Subcutaneous adipose tissue (tissue), 4 donors: ENCODE results near the gene APOM. TPM values are rescaled to one million over a fixed set of nuclear protein-coding genes. Genes with fewer than 3 reads are reported as not detected.
A peak's percentile ranks its signal among the peaks of the same experiment; 100 is the strongest.

Experiments used
- CTCF ChIP-seq: fragments of 450-650 bp; IDR thresholded peaks from one replicate; pipeline ENCODE4 v1.5.1; 2016; ENCODE audit warnings: low read depth, mild to moderate bottlenecking, control low read depth, antibody characterized with exemption, moderate library complexity
- small RNA-seq: library from RNA; depleted of rRNA; stranded (forward); fragments of <200 nt; gene quantifications from one replicate; pipeline ENCODE3, GENCODE V24; 2016
- total RNA-seq, 4 donors: library from RNA; depleted of rRNA; stranded (reverse); fragments of >200 nt; gene quantifications; one replicate each; pipeline ENCODE4 v1.1.0, GENCODE V29; 2016

APOM gene
- total RNA-seq, 4 donors from 2014 or later: 1.5 to 4.4 (median 3.1) TPM

DNA sequence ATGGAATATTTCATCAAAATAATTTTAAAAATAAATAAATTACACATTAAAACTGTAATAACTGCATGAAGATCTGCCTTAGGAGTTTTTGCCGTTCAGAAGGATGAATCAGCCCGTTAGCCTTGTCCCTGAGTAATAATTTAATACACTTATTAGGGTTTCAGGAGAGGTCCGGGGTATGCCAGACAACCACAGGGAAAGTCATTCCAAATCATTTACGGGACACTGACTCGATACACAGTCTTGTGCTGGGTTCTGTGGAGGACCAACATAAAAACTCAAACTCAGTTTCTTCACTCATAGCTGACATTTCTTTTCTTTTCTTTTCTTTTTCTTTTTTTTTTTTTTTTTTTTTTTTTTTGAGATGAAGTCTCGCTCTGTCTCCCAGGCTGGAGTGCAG, 50.2 kb downstream of the APOM start:
- TF ChIP-seq CTCF: no peak

DNA sequence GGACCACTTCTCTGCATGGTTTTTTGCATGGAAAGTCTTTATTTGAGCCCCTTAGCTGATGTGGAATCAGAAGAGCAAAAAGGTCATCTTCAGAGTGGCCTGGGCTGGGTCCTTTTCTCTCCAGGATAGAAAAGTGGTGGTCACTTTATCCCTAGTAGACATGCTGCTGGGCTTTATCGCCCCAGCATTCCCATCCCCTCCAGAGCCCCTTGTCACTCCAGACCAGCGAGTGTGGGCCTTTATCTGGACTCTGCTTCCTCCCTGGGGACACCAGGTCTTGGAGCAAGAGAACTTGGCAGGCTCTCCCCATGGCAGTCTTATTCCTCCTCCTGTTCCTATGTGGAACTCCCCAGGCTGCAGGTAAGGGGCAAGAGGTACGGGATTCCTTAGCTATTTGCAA, 50.9 kb downstream of the APOM start, which contains the start of gene LY6G6F:
LY6G6F (plus strand) TSS at position 268 of the 400 bp plus-strand sequence; CDS start at position 309, 41 bp downstream.
- no peak for TF ChIP-seq CTCF

DNA sequence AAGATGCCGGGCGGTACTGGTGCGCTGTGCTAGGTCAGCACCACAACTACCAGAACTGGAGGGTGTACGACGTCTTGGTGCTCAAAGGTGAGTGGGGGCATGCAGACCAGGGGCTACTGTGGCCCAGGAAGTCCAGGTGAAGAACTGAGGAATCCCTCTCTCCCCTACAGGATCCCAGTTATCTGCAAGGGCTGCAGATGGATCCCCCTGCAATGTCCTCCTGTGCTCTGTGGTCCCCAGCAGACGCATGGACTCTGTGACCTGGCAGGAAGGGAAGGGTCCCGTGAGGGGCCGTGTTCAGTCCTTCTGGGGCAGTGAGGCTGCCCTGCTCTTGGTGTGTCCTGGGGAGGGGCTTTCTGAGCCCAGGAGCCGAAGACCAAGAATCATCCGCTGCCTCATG, 52.0 kb downstream of the APOM start:
- TF ChIP-seq CTCF: no peak

Small RNAs within 50 kb of the gene (small RNA-seq; reads per million reads assigned to genes)
- gene MIR4646 (not detected), gene MIR6832 (not detected), gene RF00019 (0.49 reads per million), gene SNORA38 (12.6 reads per million, percentile 92 among the genes with 10 or more reads in this experiment), gene UQCRHP1 (not detected)

Other genes with a start within 250 kb of the APOM start
- gene MICB, start 157.7 kb upstream of the APOM start, total RNA-seq: 1 to 10 TPM; 2.3 to 9.3 (median 3.8) TPM
- gene MCCD1, start 126.9 kb upstream of the APOM start, total RNA-seq: not detected
- gene DDX39B, start 113.9 kb upstream of the APOM start, total RNA-seq: 100 to 1,000 TPM; 168 to 258 (median 217) TPM
- 1 to 10 TPM in 1 of 4 donors, under 1 TPM in 1, not detected in 2; 0.68 to 1.5 TPM for gene ATP6V1G2, start 109.3 kb upstream of the APOM start, total RNA-seq
- gene NFKBIL1, start 108.3 kb upstream of the APOM start, total RNA-seq: 10 to 100 TPM in 3 of 4 donors, 1 to 10 TPM in 1; 5.2 to 54.4 (median 28.1) TPM
- not detected for gene LTA, start 83.6 kb upstream of the APOM start, total RNA-seq
- under 1 TPM in 2 of 4 donors, not detected in 2; 0.22 to 0.82 TPM for gene TNF, start 80.3 kb upstream of the APOM start, total RNA-seq
- gene LTB, start 73.5 kb upstream of the APOM start, total RNA-seq: under 1 TPM in 2 of 4 donors, not detected in 2; 0.66 to 0.85 TPM
- 10 to 100 TPM; 10.4 to 53.9 (median 12.5) TPM for gene LST1, start 69.6 kb upstream of the APOM start, total RNA-seq
- gene NCR3, start 62.9 kb upstream of the APOM start, total RNA-seq: under 1 TPM in 1 of 4 donors, not detected in 3; 0.68 TPM
- 100 to 1,000 TPM in 2 of 4 donors, 10 to 100 TPM in 2; 30.9 to 177 (median 76.2) TPM for gene AIF1, start 40.7 kb upstream of the APOM start, total RNA-seq
- gene PRRC2A, start 35.2 kb upstream of the APOM start, total RNA-seq: 10 to 100 TPM; 36.0 to 79.5 (median 46.5) TPM
- 100 to 1,000 TPM; 152 to 230 (median 170) TPM for gene BAG6, start 3.2 kb upstream of the APOM start, total RNA-seq
- 10 to 100 TPM; 12.9 to 19.2 (median 15.7) TPM for gene C6orf47, start 4.9 kb downstream of the APOM start, total RNA-seq
- 10 to 100 TPM; 13.4 to 20.0 (median 16.7) TPM for gene GPANK1, start 9.1 kb downstream of the APOM start, total RNA-seq
- gene CSNK2B, start 10.2 kb downstream of the APOM start, total RNA-seq: 100 to 1,000 TPM; 146 to 170 (median 165) TPM
- gene LY6G5B, start 14.1 kb downstream of the APOM start, total RNA-seq: 10 to 100 TPM in 1 of 4 donors, 1 to 10 TPM in 3; 4.4 to 19.2 (median 6.5) TPM
- gene LY6G5C, start 25.2 kb downstream of the APOM start, total RNA-seq: 1 to 10 TPM in 2 of 4 donors, not detected in 2; 1.4 to 1.5 TPM
- 10 to 100 TPM; 29.2 to 45.1 (median 35.6) TPM for gene ABHD16A, start 47.4 kb downstream of the APOM start, total RNA-seq
- not detected for gene LY6G6F, start 51.0 kb downstream of the APOM start, total RNA-seq
- not detected for gene LY6G6D, start 59.5 kb downstream of the APOM start, total RNA-seq
- gene LY6G6C, start 65.9 kb downstream of the APOM start, total RNA-seq: not detected
- under 1 TPM in 1 of 4 donors, not detected in 3; 0.33 TPM for gene MPIG6B, start 67.5 kb downstream of the APOM start, total RNA-seq
- 100 to 1,000 TPM; 112 to 189 (median 160) TPM for gene DDAH2, start 73.4 kb downstream of the APOM start, total RNA-seq
- 100 to 1,000 TPM; 181 to 503 (median 311) TPM for gene CLIC1, start 80.6 kb downstream of the APOM start, total RNA-seq
- 10 to 100 TPM in 2 of 4 donors, 1 to 10 TPM in 2; 7.5 to 24.5 (median 9.0) TPM for gene MSH5, start 84.1 kb downstream of the APOM start, total RNA-seq
- 1 to 10 TPM in 2 of 4 donors, not detected in 2; 2.0 to 8.3 TPM for gene SAPCD1, start 106.8 kb downstream of the APOM start, total RNA-seq
- gene VWA7, start 121.4 kb downstream of the APOM start, total RNA-seq: not detected
- 10 to 100 TPM; 20.6 to 49.7 (median 31.2) TPM for gene VARS1, start 139.9 kb downstream of the APOM start, total RNA-seq
- gene LSM2, start 151.1 kb downstream of the APOM start, total RNA-seq: 10 to 100 TPM; 14.3 to 27.5 (median 24.0) TPM
- gene HSPA1L, start 159.4 kb downstream of the APOM start, total RNA-seq: 1 to 10 TPM in 3 of 4 donors, under 1 TPM in 1; 0.65 to 2.9 (median 1.2) TPM
- 100 to 1,000 TPM; 100 to 210 (median 165) TPM for gene HSPA1A, start 159.6 kb downstream of the APOM start, total RNA-seq
- gene HSPA1B, start 171.8 kb downstream of the APOM start, total RNA-seq: 100 to 1,000 TPM in 2 of 4 donors, 10 to 100 TPM in 2; 61.8 to 153 (median 91.6) TPM
- 10 to 100 TPM; 24.9 to 46.6 (median 40.2) TPM for gene NEU1, start 206.9 kb downstream of the APOM start, total RNA-seq
- under 1 TPM in 1 of 4 donors, not detected in 3; 0.51 TPM for gene SLC44A4, start 223.1 kb downstream of the APOM start, total RNA-seq
- 10 to 100 TPM in 3 of 4 donors, 1 to 10 TPM in 1; 9.5 to 33.3 (median 23.3) TPM for gene EHMT2, start 241.8 kb downstream of the APOM start, total RNA-seq
- 1 to 10 TPM in 1 of 4 donors, under 1 TPM in 3; 0.38 to 1.7 (median 0.93) TPM for gene ZBTB12, start 246.2 kb downstream of the APOM start, total RNA-seq